Measurements from ENCODE around the gene NDUFC2.
"Not testable (repeated sequence)": the region's sequence is repeated elsewhere in the genome, so short reads cannot be mapped to it uniquely, and the experiment has no call there.

The NDUFC2 gene

DNA sequence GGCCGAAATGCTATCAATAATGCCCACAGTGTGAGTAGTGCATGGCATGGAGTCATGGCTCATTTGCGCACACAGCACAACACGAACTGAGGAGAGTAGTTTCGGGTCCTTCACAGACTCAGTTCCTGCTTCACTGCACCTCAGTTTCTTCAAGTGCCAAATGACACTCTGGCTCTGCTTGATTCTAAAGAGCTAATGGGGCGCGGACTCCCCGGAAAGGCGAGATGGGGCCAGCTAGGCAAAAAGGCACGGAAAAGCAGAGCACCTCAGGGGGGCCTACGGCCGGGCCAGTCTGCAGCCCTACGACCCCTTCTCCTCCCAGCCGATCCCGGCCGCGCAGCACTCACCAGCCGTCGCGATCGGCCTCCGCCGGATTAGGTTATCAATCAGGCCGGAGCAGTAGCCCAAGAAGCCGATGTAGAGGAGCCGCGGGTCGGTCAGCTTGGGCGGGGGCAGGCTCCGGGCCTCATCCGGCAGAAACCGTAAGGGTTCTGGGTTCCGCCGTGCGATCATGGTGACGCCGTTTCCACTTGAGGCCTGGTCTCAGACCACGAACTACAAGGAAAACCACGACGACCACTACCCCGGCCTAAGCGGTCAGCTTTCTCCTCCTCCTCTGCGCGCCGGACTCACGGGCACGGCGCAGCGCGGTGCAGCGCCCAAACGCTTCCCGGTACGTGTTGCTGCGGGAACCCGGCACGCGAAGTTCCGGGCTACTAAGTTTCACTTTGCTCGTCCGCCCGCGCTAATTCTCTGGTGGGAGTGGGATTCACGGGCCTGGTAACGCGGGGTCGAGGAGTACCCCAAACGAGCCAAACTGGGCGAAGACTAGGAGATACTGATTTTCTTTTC, at the start of gene NDUFC2:
NDUFC2 (minus strand) TSS at position 631 of the 852 bp plus-strand sequence; CDS start at position 513, 118 bp downstream.
- DNase-seq (ENCODE audit: low spot score): peak; percentile 81

DNA sequence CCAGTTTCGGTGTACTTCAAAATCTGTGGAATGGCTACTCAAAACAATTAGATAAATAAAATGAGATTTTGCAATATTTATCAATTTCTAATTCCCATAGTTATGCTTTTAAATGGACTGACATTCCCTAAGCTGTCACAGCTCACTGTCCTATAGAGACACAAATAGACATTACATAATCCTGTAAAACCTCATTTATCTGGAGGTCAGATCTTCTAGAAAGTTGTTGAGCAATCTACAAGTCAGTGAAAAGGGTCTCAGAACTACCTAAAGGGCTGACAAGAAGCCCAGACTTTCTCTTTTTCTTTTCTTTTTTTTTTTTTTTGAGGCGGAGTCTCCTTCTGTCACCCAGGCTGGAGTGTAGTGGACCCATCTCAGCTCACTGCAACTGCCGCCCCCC, 47.7 kb upstream of the NDUFC2 start:
- no peak for DNase-seq (ENCODE audit: low spot score)

GRCh38 chr11:78112582-78113275, 33.1 kb upstream of the NDUFC2 start:
- no peak for DNase-seq (ENCODE audit: low spot score)

DNA sequence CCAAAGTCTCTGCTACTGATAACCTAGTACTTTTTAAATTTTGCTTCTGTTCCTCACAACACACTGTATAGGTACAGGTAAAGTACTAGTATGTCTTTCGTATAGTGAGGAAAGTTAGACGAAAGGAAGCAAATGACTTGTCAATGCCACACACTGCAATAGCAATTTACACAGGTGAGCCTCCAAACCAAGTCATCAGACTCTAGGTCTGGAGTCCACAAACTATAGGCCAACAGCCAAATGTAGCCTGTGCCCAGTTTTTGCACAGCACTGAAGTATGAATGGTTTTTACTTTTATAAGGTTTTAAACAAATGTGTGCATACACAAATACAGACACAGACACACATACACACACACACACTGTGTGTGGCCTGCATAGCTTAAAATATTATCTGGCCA, 31.6 kb upstream of the NDUFC2 start:
- no peak for DNase-seq (ENCODE audit: low spot score)

- no peak for DNase-seq (ENCODE audit: low spot score)
These were observed 31.2 kb upstream of the NDUFC2 start for GRCh38 chr11:78110830-78111229.

DNA sequence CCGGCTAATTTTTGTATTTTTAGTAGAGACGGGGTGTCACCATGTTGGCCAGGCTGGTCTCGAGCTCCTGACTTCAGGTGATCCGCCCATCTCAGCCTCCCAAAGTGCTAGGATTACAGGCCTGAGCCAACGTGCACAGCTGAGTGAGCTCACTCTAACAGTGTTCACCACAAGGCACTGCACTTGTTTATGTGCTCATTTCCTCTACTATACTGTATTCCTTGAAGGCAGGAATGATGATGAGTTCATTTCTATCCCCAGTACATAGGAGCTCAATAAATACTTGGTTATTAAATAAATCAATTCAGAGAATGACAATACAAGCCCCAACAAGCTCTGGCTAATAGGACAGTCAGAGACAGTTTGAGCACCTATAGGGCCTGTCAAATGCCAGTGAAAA, 30.7 kb upstream of the NDUFC2 start:
- DNase-seq (ENCODE audit: low spot score): no peak

GRCh38 chr11:78109081-78110015, 29.7 kb upstream of the NDUFC2 start:
- DNase-seq (ENCODE audit: low spot score): peak; percentile 85

GRCh38 chr11:78100676-78101472, 21.2 kb upstream of the NDUFC2 start:
- peak; percentile 51 for DNase-seq (ENCODE audit: low spot score)

GRCh38 chr11:78100261-78100660, 20.6 kb upstream of the NDUFC2 start:
- DNase-seq (ENCODE audit: low spot score): peak; percentile 64

- peak; percentile 38 for DNase-seq (ENCODE audit: low spot score)
These were observed 20.0 kb upstream of the NDUFC2 start for GRCh38 chr11:78099666-78100065.

- DNase-seq (ENCODE audit: low spot score): no peak
These were observed 18.2 kb upstream of the NDUFC2 start for GRCh38 chr11:78097666-78098385.

DNA sequence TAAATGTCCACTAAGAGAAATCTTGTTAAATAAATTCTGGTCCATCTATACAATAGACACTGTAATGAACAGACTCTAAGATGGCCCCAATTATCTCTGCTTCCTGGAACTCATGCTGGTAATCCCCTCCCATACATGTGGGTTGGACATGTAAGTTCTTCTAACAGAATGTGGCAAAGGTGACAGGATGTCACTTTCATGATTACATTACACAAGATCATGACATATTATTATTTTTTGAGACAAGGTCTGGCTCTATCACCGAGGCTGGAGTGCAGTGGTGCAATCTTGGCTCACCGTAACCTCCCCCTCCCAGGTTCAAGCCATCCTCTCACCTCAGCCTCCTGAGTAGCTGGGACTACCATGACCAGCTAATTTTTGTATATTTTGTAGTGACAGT, 14.6 kb upstream of the NDUFC2 start:
- no peak for DNase-seq (ENCODE audit: low spot score)

- not testable (repeated sequence) for DNase-seq (ENCODE audit: low spot score)
These were observed 6.9 kb upstream of the NDUFC2 start for GRCh38 chr11:78086521-78087074.

- DNase-seq (ENCODE audit: low spot score): no peak
These were observed 6.3 kb upstream of the NDUFC2 start for GRCh38 chr11:78085972-78086371.

DNA sequence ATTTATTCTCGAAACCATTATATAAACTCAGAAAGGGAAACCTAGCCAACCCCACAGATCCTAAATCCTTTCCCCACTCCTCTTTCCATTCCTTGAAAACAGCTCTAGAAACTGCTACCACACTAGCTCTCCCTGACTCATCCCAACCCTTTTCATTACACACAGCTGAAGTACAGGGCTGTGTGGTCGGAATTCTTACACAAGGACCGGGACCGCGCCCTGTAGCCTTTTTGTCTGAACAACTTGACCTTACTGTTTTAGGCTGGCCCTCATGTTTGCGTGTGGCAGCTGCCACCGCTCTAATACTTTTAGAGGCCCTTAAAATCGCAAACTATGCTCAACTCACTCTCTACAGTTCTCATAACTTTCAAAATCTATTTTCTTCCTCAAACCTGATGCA, 4.8 kb upstream of the NDUFC2 start:
- DNase-seq (ENCODE audit: low spot score): not testable (repeated sequence)

- DNase-seq (ENCODE audit: low spot score): no peak
These were observed 3.4 kb upstream of the NDUFC2 start for GRCh38 chr11:78083021-78083420.

- no peak for DNase-seq (ENCODE audit: low spot score)
These were observed 2.5 kb upstream of the NDUFC2 start for GRCh38 chr11:78082146-78082545.

DNA sequence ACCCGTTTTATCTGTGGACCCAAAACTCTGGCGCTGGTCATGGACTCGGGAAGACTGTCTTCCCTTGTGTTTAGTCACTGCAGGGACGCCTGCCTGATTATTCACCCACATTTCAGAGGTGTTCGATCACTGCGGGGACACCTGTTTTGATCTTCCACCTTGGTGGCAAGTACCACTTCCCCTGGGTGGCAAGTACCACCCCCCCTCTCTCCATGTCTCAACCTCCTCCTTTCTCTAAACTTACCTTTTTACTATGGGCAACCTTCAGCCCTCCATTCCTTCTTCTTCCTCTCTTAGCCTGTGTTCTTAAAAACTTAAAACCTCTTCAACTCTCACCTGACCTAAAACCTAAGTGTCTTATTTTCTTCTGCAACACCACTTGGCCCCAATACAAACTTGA, 1.9 kb upstream of the NDUFC2 start:
- no peak for DNase-seq (ENCODE audit: low spot score)

- DNase-seq (ENCODE audit: low spot score): peak; percentile 63
These were observed 1.3 kb upstream of the NDUFC2 start for GRCh38 chr11:78080818-78081495.

Data from cerebellar cortex (tissue), 1 donor.